Heart right ventricle (tissue), 16 donors: ENCODE results near the gene KRT222. TPM values are rescaled to one million over a fixed set of nuclear protein-coding genes. Genes with fewer than 3 reads are reported as not detected.

ENCODE experiments used
- ATAC-seq, 8 donors: fragments of 200-7000 bp; cut with Tn5 transposase; one replicate each; pipeline ENCODE4 v1.9.1; 2020; ENCODE audit warnings: mild to moderate bottlenecking in 8 of 8, moderate library complexity in 8 of 8, moderate number of reproducible peaks in 1 of 8
- DNase-seq, 2 donors: peaks; one replicate each; pipeline ENCODE4 v3.0.0-alpha.2; 2020
- H3K27ac ChIP-seq, 10 donors: fragments of 200-600 bp; sonication (generic) in 2 of 10; one replicate each; pipeline versions ENCODE4 v1.5.0 to v1.8.0; 2020 to 2022; ENCODE audit warnings: mild to moderate bottlenecking in 3 of 10
- H3K27me3 ChIP-seq, 7 donors: fragments of 200-600 bp; one replicate each; pipeline ENCODE4 v1.8.0; 2021 to 2022; ENCODE audit warnings: mild to moderate bottlenecking in 2 of 7
- H3K36me3 ChIP-seq, 9 donors: fragments of 200-600 bp; sonication (generic) in 1 of 9; one replicate each; pipeline versions ENCODE4 v1.5.0 to v1.8.0; 2020 to 2022; ENCODE audit warnings: mild to moderate bottlenecking in 2 of 9
- H3K4me1 ChIP-seq, 9 donors: fragments of 200-600 bp; sonication (generic) in 1 of 9; one replicate each; pipeline versions ENCODE4 v1.5.0 to v1.8.0; 2020 to 2022; ENCODE audit warnings: mild to moderate bottlenecking in 4 of 9
- H3K4me3 ChIP-seq, 10 donors: fragments of 200-600 bp; sonication (generic) in 2 of 10; one replicate each; pipeline versions ENCODE4 v1.5.0 to v1.8.0; 2020 to 2022; ENCODE audit warnings: mild to moderate bottlenecking in 7 of 10, moderate library complexity in 2 of 10
- H3K9me3 ChIP-seq, 11 donors: fragments of 200-600 bp in 10 of 11; sonication (generic) in 2 of 11; one replicate each; pipeline versions ENCODE4 v1.5.0 to v1.8.0; 2013 to 2022; ENCODE audit warnings: mild to moderate bottlenecking in 2 of 11, control low read depth in 1 of 11, moderate library complexity in 1 of 11
- WGBS, 2 donors: extraction: QIAGEN DNeasy Blood & Tissue Kit; methylation state at CpG; one replicate each; pipeline ENCODE4 v1.1.7; 2013; ENCODE audit warnings: inconsistent platforms in 1 of 2; 5-methylcytosine and 5-hydroxymethylcytosine counted together
- intact Hi-C, 10 donors: fragments of 100-400 bp; cut with DNase I; formaldehyde crosslinking; loops; one replicate each; pipeline versions ENCODE4 v1.11.1 to v1.14.2; 2022
- long read RNA-seq, 3 donors: library from polyadenylated mRNA; unstranded; transcript quantifications; one replicate each; pipeline ENCODE4 v2.0.0, GENCODE V29; 2020 to 2021
- polyA plus RNA-seq, 2 donors: library from polyadenylated mRNA; stranded (reverse); fragments of 200-250 nt; gene quantifications; one replicate each; pipeline ENCODE4 v1.2.3, GENCODE V29; 2013
- total RNA-seq, 10 donors: library from RNA; stranded (reverse); fragmentation: NEBNext Ultra II Directional in 3 of 10; extraction: Animal tissue kit (Norgen Biotek cat#: 25700) in 3 of 10; gene quantifications; one replicate each; pipeline versions ENCODE4 v1.2.1 to v1.2.4, GENCODE V29; 2021 to 2023
- TF ChIP-seq, protein P1 (sequence below), 9 donors: fragments of 200-600 bp; sonication (generic) in 2 of 9; IDR thresholded peaks; one replicate each; pipeline versions ENCODE4 v1.5.0 to v1.8.0; 2021 to 2022; ENCODE audit warnings: antibody characterized with exemption in 9 of 9, mild to moderate bottlenecking in 5 of 9, moderate library complexity in 1 of 9
- donor health status: Arrhythmogenic right ventricular cardiomyopathy.
- donor health status: ischemic (EF 13 %, LVEDD 7.1; RV severe dilation, severe dysfunction).
- donor health status: healthy with polysubstance abuse.
- donor health status: DM: no; HTN: yes; CAD: no.
- donor health status: DM: no; HTN: no; CAD: no.
- donor health status: ischemic (EF 25% LVEDD 6.9; RV normal size, moderate dysfunction).
- donor health status: ischemic (EF 25% LVEDD 5.7; RV mildly dilated, moderate dysfunction).
- donor health status: healthy.
- donor health status: DM: yes; HTN: yes; CAD: no.
- donor health status: Ischemic cardiomyopathy.
- donor health status: ischemic (EF 35%, LVEDD 5.7; RV mildly dilated, moderate dysfunction).
- donor health status: nonischemic (EF 11% LVEDD 7.7; RV severe dilation, severe dysfunction).
- donor health status: DM: yes; HTN: yes; CAD: no.
- donor health status: PGD.
- donor health status: ischemic (EF 29% LVEDD 5.4; RV normal size, mild dysfunction).
- donor health status: nonischemic (EF 23%, LVEDD 6.1; RV moderate dilation, normal function).

The KRT222 gene
- under 1 TPM in 3 of 10 donors, not detected in 7; 0.12 to 0.57 (median 0.21) TPM for total RNA-seq
- under 1 TPM; 0.07 to 0.22 TPM for polyA plus RNA-seq
- long read RNA-seq, donor 1 = 0 reads
- long read RNA-seq, donor 2 = 0 reads
- long read RNA-seq, donor 3 = 0 reads

- TF ChIP-seq, protein P1, sequence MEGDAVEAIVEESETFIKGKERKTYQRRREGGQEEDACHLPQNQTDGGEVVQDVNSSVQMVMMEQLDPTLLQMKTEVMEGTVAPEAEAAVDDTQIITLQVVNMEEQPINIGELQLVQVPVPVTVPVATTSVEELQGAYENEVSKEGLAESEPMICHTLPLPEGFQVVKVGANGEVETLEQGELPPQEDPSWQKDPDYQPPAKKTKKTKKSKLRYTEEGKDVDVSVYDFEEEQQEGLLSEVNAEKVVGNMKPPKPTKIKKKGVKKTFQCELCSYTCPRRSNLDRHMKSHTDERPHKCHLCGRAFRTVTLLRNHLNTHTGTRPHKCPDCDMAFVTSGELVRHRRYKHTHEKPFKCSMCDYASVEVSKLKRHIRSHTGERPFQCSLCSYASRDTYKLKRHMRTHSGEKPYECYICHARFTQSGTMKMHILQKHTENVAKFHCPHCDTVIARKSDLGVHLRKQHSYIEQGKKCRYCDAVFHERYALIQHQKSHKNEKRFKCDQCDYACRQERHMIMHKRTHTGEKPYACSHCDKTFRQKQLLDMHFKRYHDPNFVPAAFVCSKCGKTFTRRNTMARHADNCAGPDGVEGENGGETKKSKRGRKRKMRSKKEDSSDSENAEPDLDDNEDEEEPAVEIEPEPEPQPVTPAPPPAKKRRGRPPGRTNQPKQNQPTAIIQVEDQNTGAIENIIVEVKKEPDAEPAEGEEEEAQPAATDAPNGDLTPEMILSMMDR (IDR thresholded peaks at IDR 0.05) = no peak
- intact Hi-C loops = no loop called here
- DNase-seq (no peak), ATAC-seq (no peak)
- H3K9me3 ChIP-seq = peaks cover 0 to 3% (median 0%) of the 10 kb centered on the region in 11 donors
- H3K27ac ChIP-seq = no peak within 1 kb of the TSS
- peak within 1 kb of the TSS in 6 of 10 donors; percentile 6 to 27 (median 24) for H3K4me3 ChIP-seq
- no peaks in the 10 kb centered on the region for H3K36me3 ChIP-seq
- H3K27me3 ChIP-seq = peaks cover 0 to 70% (median 27%) of the 10 kb centered on the region in 7 donors
- H3K4me1 ChIP-seq = peaks cover 0 to 4% (median 0%) of the 10 kb centered on the region in 9 donors
- WGBS, 2 donors = 7 to 10% methylated on average over 12 of the region's 12 CpGs
Measured at GRCh38 chr17:40664582-40665333, at the start of gene KRT222. KRT222 (minus strand) TSS chr17:40665177; CDS start chr17:40665099, 78 bp downstream.

GRCh38 chr17:40714473-40714872 lies 49.5 kb upstream of the KRT222 start:
- H3K27me3 ChIP-seq = peaks cover 0 to 26% (median 6%) of the 10 kb centered on the region in 7 donors
- intact Hi-C loops = no loop called here
- H3K9me3 ChIP-seq = no peaks in the 10 kb centered on the region
- TF ChIP-seq, protein P1 (IDR thresholded peaks at IDR 0.05) = no peak
- WGBS, 2 donors = 79 to 83% methylated on average over 6 of the region's 6 CpGs
- no peaks in the 10 kb centered on the region for H3K4me1 ChIP-seq
- DNase-seq (no peak), ATAC-seq (no peak)
- H3K4me3 ChIP-seq = no peak overlapping the region
- no peaks in the 10 kb centered on the region for H3K36me3 ChIP-seq
- H3K27ac ChIP-seq = no peak overlapping the region

DNA sequence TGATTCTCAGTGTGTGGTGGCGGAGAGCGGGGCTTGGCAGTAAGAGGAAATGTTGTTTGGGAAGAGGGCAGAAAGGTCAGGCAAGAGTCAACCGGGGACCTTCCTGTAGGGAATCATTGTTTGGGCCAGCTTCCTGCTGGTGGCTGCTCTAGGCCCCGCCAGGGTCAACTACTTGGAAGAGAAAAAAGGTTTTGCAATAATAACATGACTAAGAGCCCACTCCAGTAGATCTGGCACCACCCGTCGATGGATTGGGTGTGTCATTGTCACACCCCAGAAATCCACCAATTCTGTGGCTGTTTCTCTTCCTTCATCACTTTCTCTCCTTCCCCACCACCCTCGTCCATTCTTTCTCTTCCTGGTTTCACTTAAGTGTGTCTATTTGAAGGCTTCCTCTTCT lies 42.8 kb upstream of the KRT222 start:
- 52 to 55% methylated on average over 7 of the region's 7 CpGs for WGBS, 2 donors
- no peak overlapping the region for H3K4me3 ChIP-seq
- DNase-seq (peak; percentile 18 to 23), ATAC-seq (peak in 7 of 8 donors; percentile 51 to 93 (median 62))
- intact Hi-C loops = no loop called here
- peak overlapping the region in 4 of 10 donors; percentile 2 to 44 (median 37) for H3K27ac ChIP-seq
- H3K36me3 ChIP-seq = no peaks in the 10 kb centered on the region
- H3K27me3 ChIP-seq = peaks cover 0 to 22% (median 3%) of the 10 kb centered on the region in 7 donors
- H3K9me3 ChIP-seq = no peaks in the 10 kb centered on the region
- TF ChIP-seq, protein P1 (IDR thresholded peaks at IDR 0.05) = no peak
- H3K4me1 ChIP-seq = peaks cover 0 to 13% (median 0%) of the 10 kb centered on the region in 9 donors

- H3K27ac ChIP-seq = no peak overlapping the region
- no peaks in the 10 kb centered on the region for H3K9me3 ChIP-seq
- peaks cover 0 to 13% (median 0%) of the 10 kb centered on the region in 9 donors for H3K4me1 ChIP-seq
- DNase-seq = no peak
- peaks cover 0 to 38% (median 7%) of the 10 kb centered on the region in 7 donors for H3K27me3 ChIP-seq
- WGBS, 2 donors = 59 to 62% methylated on average over 4 of the region's 4 CpGs
- ATAC-seq = no peak
- H3K4me3 ChIP-seq = no peak overlapping the region
- intact Hi-C loops = no loop called here
- TF ChIP-seq, protein P1 (IDR thresholded peaks at IDR 0.05) = no peak
- no peaks in the 10 kb centered on the region for H3K36me3 ChIP-seq
Measured at GRCh38 chr17:40705584-40705983, 40.6 kb upstream of the KRT222 start.
